ENCODE results near the gene YARS1.

Gene YARS1

DNA sequence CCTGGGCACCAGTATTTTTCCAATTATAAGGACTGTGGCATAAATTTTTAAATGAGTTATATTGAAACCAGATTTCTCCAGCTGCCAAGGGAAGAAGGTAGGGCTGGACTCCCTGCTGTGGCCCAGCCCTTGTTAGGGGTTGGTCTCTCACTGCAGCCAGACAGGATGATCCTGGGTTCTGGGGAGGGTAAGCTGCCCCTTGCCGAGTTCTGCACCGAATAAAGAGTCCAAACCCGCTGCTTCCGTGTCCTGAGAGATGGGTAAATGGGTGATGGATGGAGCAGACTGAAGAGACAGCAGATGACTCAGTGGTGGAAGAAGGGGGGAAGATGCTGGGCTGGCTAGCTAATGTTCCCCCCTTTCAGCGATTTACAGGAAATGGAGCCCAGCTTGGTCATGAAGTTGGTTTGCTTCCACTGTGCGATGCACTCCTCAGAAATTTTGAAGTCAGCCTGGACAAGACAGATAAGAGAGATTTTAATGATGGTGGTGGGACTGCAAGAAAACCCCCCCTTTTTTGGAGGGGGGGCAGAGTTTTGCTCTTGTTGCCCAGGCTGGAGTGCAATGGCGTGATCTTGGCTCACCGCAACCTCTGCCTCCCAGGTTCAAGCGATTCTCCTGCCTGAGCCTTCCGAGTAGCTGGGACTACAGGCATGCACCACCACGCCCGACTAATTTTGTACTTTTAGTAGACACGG lies 41.4 kb downstream of the YARS1 start:
- DNase-seq: no peak

DNA sequence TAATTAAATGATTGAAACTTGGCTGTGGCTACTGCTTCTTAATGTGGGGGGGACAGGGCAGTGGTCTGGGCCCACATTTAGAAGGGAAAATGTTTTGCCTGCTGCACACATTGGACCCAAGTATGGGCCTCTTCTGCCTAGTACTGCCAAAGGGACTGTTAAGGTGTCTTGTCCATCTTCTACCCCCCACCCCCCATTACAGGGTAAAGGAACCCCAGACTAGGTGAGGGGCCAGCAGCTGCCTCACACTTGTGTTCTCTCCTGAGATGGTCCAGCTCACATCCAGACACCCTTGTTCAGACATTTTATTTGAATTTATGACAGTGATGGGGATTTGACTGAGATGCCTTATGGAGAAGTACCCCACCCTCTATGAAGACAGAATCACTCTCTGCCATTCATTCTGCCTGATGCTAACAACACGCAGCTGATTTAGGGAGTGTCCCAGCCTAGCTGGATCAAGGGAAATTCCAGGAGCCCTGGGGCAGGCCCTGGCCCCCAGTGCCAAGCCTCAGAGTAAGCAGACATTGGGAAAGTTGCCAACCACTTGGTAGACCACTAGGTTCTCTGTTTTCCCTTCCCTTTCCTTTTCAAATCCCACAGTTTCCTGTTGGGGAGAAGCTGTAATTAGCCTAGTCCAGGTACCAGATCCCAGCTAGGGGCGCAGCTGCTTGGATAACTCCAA lies 42.1 kb downstream of the YARS1 start:
- DNase-seq: no peak

DNA sequence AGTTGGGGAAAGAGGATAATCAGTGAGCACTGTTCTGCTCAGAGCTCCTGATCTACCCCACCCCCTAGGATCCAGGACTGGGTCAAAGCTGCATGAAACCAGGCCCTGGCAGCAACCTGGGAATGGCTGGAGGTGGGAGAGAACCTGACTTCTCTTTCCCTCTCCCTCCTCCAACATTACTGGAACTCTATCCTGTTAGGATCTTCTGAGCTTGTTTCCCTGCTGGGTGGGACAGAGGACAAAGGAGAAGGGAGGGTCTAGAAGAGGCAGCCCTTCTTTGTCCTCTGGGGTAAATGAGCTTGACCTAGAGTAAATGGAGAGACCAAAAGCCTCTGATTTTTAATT lies 42.7 kb downstream of the YARS1 start:
- DNase-seq: no peak

DNA sequence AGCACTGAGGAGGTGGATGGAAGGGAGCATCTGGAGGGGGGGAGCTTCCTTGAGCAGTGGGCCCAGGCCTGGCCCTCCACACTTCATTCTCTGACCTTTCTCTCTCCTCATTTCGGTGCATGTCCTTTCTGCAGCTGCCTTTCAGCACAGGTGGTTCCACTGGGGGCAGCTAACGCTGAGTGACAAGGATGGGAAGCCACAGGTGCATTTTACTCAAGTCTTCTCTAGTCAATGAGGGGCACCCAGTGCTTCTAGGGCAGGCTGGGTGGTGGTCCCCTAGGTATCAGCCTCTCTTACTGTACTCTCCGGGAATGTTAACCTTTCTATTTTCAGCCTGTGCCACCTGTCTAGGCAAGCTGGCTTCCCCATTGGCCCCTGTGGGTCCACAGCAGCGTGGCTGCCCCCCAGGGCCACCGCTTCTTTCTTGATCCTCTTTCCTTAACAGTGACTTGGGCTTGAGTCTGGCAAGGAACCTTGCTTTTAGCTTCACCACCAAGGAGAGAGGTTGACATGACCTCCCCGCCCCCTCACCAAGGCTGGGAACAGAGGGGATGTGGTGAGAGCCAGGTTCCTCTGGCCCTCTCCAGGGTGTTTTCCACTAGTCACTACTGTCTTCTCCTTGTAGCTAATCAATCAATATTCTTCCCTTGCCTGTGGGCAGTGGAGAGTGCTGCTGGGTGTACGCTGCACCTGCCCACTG lies 43.2 kb downstream of the YARS1 start:
- no peak for DNase-seq

DNA sequence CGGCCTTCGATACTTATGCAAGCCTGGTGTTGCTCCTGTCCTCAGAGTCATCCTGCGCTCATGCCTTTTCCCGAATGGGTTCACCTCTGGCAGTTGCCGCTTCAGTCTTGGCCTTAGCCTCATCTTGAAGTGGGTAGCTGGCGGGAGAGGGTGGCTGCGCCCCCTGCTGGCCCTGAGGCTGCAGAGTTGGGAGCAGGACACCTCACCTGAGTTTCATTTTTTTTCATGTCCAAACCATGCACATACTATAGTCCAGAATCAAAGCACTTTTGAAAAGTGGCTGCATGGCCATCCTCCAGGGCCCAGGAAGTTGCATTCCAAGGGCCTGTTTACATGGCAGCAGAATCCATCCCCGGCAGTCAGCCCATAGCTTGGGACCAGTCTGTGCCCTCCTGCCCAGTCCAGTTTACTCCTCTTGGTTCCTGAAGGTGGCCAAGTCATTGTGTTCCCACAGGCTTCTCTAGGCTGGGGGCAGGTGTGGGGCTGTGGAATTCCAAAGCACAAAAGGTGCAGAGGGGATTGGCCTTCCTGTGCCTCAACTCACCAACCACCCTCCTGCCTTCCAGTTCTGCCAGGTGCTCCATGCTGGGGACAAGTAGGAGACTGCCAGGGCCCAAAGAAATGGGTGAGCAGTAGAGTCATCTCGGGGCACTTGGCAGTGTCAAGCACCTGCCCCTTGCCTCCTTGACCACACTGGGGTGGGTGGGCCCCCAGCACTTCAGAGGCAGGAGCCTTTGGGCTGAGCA lies 44.0 kb downstream of the YARS1 start:
- peak; percentile 75 for DNase-seq

DNA sequence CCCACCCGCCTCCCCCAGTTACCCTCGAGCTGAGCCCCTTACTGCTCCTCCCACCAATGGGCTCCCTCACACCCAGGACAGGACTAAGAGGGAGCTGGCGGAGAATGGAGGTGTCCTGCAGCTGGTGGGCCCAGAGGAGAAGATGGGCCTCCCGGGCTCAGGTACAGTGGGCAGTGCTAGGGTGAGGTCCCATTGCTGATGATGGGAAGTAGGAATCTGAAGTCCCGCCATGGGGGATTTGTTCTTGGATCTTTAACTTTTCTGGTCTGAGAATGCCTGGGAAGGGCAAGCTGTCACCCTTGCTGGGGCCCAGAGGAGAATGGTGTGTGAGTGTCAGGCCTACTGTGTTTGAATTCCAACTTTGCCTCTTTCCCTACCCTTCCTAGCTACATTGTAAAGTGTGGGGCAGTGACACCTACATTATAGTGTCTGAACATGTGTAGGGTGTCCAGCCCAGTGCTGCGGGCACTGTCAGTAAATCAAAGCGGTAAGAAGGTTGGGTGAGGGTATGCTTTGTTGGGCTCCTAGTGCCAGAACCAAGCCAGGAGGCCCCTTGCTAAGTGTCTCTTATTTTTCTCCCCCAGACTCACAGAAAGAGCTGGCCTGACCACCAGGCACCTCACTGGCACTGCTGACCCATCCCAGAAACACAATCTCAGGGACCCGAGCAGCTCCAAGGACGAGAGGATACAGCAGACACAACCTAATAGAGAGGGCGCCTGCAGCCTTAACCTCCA lies 44.7 kb downstream of the YARS1 start:
- DNase-seq: no peak

DNA sequence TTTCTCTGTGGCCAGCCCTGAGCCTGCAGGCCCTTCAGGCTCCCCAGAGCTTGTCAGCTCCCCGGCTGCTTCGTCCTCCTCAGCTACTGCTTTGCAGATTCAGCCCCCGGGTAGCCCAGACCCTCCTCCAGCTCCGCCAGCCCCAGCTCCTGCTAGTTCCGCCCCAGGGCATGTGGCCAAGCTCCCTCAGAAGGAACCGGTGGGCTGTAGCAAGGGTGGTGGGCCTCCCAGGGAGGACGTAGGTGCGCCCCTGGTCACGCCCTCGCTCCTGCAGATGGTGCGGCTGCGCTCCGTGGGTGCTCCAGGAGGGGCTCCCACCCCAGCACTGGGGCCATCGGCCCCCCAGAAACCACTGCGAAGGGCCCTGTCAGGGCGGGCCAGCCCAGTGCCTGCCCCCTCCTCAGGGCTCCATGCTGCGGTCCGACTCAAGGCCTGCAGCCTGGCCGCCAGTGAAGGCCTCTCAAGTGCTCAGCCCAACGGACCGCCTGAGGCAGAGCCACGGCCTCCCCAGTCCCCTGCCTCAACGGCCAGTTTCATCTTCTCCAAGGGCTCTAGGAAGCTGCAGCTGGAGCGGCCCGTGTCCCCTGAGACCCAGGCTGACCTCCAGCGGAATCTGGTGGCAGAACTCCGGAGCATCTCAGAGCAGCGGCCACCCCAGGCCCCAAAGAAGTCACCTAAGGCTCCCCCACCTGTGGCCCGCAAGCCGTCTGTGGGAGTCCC lies 45.4 kb downstream of the YARS1 start:
- no peak for DNase-seq

DNA sequence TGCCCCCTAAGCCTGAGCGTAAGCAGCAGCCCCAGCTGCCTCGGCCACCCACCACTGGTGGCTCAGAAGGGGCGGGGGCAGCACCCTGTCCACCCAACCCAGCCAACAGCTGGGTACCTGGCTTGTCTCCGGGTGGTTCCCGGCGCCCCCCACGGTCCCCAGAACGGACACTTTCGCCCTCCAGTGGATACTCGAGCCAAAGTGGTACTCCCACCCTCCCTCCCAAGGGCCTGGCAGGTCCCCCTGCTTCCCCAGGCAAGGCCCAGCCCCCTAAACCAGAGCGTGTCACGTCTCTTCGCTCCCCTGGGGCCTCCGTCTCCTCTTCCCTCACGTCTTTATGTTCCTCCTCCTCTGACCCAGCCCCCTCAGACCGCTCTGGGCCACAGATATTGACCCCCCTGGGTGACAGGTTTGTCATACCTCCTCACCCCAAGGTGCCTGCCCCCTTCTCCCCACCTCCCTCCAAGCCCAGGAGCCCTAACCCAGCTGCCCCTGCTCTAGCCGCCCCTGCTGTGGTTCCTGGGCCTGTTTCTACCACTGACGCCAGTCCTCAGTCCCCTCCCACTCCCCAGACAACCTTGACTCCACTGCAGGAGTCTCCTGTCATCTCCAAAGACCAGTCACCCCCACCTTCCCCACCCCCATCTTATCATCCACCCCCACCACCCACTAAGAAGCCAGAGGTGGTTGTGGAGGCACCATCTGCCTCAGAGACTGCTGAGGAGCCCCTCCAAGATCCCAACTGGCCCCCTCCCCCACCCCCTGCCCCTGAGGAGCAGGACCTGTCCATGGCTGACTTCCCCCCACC lies 46.2 kb downstream of the YARS1 start:
- DNase-seq: no peak

DNA sequence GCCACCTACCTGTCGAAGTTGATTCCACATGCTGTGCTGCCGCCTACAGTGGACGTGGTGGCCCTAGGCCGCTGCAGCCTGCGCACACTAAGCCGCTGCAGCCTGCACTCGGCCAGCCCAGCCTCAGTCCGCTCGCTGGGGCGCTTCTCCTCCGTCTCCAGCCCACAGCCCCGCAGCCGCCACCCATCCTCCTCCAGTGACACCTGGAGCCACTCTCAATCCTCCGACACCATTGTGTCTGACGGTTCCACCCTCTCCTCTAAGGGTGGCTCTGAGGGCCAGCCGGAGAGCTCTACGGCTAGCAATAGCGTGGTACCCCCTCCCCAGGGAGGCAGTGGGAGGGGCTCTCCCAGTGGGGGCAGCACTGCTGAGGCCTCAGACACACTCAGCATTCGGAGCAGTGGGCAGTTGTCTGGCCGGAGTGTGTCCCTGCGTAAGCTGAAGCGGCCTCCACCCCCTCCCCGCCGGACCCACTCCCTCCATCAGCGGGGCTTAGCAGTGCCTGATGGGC lies 46.9 kb downstream of the YARS1 start:
- no peak for DNase-seq

DNA sequence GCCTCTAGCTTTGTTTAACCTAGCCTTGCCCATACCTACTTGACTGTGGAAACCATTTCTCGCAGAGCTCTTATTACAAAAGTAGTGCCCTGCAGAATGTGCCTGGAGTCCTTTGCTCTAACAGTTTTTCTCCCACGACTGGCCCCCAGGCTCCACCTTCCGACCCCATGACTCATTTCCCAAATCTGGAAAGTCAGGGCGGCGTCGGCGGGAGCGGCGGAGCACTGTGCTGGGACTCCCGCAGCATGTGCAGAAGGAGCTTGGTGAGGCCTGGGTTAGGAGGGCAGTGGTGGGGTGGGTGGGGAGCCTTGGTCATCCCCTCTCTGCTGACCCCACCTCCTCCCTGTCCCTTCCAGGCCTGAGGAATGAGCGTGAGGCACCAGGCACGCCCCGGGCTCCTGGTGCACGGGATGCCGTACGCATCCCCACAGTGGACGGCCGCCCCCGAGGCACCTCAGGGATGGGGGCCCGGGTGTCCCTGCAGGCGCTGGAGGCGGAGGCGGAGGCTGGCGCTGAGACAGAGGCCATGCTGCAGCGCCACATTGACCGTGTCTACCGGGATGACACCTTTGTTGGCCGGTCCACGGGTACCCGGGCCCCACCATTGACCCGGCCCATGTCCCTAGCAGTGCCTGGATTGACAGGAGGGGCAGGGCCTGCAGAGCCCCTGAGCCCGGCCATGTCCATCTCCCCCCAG lies 47.5 kb downstream of the YARS1 start:
- DNase-seq: no peak

DNA sequence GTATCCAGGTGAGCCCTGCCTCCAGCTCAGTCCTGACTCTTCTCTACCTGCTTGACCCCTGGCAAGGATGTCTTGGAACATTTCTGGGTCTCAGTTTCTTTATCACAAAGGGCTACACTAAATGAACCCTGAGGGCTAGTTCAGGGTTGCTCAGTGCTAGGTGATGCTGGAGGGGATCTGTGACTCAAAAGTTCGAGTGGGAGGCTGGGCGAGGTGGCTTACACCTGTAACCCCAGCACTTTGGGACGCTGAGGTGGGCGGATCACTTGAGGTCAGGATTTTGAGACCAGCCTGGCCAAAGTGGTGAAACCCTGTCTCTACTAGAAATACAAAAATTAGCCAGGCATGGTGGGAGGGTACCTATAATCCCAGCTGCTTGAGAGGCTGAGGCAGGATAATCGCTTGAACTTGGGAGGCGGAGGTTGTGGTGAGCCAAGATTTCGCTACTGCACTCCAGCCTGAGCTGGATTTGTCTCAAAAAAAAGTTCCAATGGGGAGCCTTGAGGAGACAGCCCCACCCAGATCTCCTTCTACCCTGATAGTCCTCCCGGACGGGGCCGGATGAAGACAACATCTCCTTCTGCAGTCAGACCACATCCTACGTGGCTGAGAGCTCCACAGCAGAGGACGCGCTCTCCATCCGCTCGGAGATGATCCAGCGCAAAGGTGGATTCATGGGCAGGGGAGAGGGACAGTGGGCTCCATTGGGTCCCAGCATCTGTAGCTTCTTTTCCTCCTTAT lies 48.9 kb downstream of the YARS1 start:
- no peak for DNase-seq

DNA sequence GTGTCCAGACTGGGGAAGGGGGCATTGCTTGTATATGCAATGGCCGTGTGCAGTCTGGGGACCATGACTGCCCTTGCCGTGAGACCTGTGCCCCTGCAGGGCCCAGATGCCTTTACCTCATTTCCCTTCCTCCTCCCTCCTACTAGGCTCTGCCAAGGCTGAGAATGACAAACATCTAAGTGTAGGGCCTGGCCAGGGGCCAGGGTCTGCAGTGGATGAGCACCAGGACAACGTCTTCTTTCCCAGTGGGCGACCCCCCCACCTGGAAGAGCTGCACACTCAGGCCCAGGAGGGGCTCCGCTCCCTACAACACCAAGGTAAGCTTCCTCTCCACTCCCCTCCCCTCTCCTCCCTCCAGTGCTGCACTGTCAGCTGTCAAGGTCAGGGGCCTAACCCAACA lies 49.5 kb downstream of the YARS1 start:
- no peak for DNase-seq

DNA sequence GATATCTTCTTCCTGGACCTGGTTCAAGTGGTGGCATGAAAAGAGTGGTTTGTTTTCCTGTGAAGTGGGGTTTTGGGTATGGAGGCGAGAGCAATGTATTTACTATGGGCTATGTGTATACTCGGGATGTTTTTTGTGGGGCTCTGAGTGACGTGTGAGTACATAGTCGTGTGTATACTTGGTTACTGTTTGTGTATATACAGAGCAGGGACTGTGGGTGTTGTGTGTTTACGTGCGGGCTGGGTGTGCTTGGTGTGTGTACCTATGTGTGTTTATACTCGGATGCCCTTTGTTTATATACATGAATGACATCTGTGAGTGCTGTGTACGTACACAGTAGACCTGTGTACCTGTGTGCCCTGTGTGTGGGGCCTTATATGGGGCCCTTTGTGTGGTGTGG lies 50.0 kb downstream of the YARS1 start:
- no peak for DNase-seq

DNA sequence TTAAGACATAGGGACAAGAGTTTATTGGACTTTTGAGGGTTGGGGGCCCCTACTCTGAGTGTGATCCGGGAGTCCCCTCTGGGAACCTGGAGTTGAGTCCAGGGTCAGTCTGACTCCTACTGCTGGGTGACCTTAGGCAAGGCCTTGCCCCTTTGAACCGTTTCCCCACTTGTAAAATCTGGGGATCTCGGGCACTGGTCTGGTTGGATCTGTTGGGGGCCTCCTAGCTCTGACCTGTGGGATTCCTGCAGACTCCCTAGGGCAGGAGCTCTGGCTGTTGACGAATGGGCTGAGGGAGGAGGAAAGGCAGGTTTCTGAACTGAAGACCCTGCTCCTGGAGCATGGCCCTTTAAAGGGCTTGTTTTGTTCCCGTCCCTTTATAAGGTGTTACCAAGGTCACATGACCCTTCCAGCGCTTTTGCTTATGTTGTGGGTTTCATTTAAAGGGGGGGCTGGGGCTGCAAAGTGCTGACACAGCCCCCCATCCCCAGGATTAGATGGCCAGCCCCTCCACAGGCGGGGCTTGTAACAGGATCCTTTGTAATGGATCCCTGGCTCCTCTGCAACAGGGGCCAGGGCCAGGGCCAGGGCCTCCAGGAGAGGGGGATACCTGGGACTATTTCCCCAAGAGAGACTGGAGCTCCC lies 50.7 kb downstream of the YARS1 start:
- DNase-seq: no peak

DNA sequence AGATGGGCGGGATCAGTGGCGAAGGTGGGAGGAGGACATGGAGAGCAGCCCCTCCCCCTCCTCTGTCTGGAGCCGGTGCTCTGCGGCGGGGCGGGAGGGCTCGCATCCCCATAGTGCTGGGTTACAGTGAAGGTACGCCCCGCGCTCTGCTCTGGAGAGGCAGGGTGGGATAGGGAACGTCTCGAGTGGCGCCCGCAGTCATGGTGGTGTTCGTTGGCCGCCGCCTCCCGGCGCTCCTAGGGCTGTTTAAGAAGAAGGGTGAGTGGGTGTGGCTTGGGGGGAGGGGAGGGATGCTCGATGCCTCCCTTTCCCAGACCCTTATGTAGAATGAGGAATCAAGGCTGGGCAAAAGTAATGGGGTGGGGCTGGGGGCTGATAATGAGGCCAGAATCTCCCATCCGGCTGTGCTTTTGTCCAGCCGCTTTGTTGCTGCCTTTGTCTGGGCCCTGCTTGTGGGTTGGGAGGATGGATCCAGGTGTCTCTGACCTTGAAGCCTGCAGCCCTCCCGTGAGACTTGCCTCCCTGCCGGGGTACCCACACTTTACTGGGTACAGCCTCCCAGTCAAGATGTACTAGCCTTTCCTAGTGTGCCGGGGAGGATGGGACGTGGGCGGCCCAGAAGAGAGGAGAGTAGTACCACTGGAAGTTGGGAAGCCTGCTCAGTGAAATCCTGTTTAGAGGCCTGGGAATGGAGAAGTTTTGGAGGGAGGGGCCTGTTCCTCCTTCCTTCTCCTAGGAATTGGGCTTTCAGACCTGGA lies 51.4 kb downstream of the YARS1 start:
- no peak for DNase-seq

DNA sequence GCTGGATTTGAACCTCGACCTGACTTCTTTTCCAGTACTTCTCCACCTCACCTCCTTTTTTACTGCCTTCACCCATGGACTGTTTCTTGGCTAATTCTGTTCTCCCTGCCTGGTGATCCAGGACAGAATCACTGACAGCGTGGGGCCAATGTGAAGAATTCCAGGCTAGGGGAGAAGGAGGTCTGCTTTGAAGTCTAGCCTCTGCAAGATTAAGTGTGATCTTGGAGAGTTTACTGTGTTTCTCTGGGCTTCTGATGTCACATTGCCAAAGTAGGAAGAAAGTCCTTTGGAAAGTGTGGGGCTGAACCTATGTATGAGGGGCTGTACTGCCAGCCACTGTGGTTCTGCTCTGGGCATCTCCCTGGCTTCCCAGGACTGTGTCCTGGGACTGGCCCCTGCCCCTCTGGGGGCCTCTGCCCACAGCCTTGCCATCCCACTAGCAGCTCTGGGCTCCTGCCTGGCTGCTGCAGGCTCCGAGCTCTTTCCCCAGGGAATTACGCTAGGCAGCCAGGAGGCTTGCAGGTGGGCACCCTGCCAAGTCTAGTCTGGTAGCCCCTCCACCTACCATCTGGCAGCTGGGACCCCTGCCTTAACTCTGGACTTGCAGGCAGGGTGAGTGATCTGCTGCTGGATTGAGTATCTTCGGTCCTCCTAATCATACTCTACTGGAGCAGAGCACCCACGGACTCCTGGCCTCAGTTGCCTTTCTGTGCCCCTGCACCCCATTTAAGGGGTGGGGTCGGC lies 52.2 kb downstream of the YARS1 start:
- no peak for DNase-seq

DNA sequence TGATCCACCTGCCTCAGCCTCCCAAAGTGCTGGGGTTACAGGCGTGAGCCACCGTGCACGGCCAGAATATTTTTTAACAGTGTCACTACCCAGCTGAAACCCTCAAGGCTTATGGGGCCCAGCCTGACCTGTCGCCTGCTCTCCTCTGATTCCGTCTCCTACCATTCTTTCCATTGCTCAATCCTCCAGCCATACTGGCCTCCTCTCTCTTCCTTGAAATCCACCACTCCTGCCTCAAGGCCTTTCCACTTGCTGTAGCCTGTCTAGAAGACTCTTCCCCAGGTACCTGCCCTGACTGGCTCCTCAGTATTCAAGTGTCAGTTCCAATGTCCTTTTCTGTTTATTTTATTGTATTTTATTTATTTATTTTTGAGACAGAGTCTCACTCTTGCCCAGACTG lies 53.9 kb downstream of the YARS1 start:
- no peak for DNase-seq

DNA sequence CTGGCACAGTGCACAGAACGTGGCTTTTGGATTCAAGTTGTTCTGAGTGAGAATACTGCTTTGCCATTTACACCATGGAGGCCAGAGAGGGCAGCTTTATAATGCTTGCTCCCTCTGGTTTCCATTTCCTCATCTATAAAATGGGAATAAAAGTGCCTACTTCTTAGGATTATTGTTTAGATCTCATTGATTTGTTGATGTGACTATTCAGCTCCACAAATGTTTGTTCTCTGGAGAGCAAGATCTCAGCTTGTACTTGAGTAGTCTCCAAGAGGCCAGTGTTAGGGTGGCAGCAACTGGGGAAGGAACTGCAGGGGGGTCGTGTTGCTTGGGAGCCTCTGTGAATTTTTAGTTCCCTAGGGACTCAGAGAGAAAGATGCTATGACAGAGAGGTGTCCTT lies 55.2 kb downstream of the YARS1 start:
- no peak for DNase-seq

All from CD4-positive, alpha-beta T cell treated with Interleukin-10 for 1 hour (primary cell).